Kidney (tissue), 14 donors: ENCODE data around the gene NSUN6. TPM values are rescaled to one million over a fixed set of nuclear protein-coding genes. Genes with fewer than 3 reads are reported as not detected.

Experiments
- DNase-seq, 5 donors: peaks; one replicate each; pipeline ENCODE4 v3.0.0-alpha.2; 2013 to 2020
- FAIRE-seq: peaks from 2 replicates; lab custom pipeline; 2012; peaks lifted over from hg19 to GRCh38; lab: Jason Lieb, UNC
- H3K27ac ChIP-seq, 2 donors: one replicate each; pipeline ENCODE4 v1.7.0; 2013; ENCODE audit warnings: low read depth in 2 of 2, low read length in 2 of 2, inconsistent platforms in 1 of 2
- H3K27me3 ChIP-seq: one replicate; pipeline ENCODE4 v1.7.1; 2013; ENCODE audit warnings: low read length, inconsistent platforms; ENCODE audit not compliant: control insufficient read depth, insufficient read depth
- H3K36me3 ChIP-seq, 3 donors: one replicate each; pipeline versions ENCODE4 v1.7.0 to v1.7.1; 2013; ENCODE audit warnings: low read length in 3 of 3, control low read depth in 1 of 3, inconsistent platforms in 1 of 3; ENCODE audit not compliant: insufficient read depth in 3 of 3, control insufficient read depth in 2 of 3
- H3K4me1 ChIP-seq, 3 donors: one replicate each; pipeline versions ENCODE4 v1.7.0 to v1.7.1; 2013; ENCODE audit warnings: low read length in 3 of 3, inconsistent platforms in 1 of 3, low read depth in 1 of 3; ENCODE audit not compliant: control insufficient read depth in 2 of 3, insufficient read depth in 2 of 3
- H3K4me3 ChIP-seq, 3 donors: one replicate each; pipeline versions ENCODE4 v1.7.0 to v1.8.1; 2013; ENCODE audit warnings: low read length in 3 of 3, control low read depth in 1 of 3, inconsistent platforms in 1 of 3
- H3K9ac ChIP-seq, 3 donors: one replicate each; pipeline versions ENCODE4 v1.7.0 to v1.7.1; 2013; ENCODE audit warnings: low read length in 3 of 3, control low read depth in 1 of 3, inconsistent platforms in 1 of 3
- H3K9me3 ChIP-seq, 3 donors: one replicate each; pipeline versions ENCODE4 v1.7.0 to v1.7.1; 2013; ENCODE audit warnings: low read length in 3 of 3, control low read depth in 1 of 3, inconsistent platforms in 1 of 3; ENCODE audit not compliant: control insufficient read depth in 2 of 3, insufficient read depth in 1 of 3
- intact Hi-C: fragments of 100-400 bp; cut with DNase I; formaldehyde crosslinking; loops from one replicate; pipeline ENCODE4 v1.11.1; 2022
- polyA plus RNA-seq: library from polyadenylated mRNA; stranded (reverse); fragments of 350-450 nt; fragmentation: Illumina TruSeq; extraction: RNeasy Lipid Tissue Mini Kit (QIAGEN cat#74804); gene quantifications from one replicate; pipeline ENCODE4 v1.2.3, GENCODE V29; 2014; ENCODE audit warnings: low read depth, low replicate concordance; ENCODE audit not compliant: insufficient read depth
- total RNA-seq: library from RNA; stranded (reverse); fragmentation: NEBNext Ultra II Directional; extraction: Animal tissue kit (Norgen Biotek cat#: 25700); gene quantifications from one replicate; pipeline ENCODE4 v1.2.1, GENCODE V29; 2021
- TF ChIP-seq, protein P1 (sequence below): IDR thresholded peaks from 3 replicates; pipeline ENCODE4 v1.5.1; 2012; ENCODE audit warnings: mild to moderate bottlenecking, moderate library complexity, borderline replicate concordance; ENCODE audit not compliant: insufficient read depth; ENCODE audit errors: extremely low read depth
- donor health status: control.
- donor health status: control.
- donor health status: control.
- donor health status: control.
- donor health status: control.
- donor health status: DM: yes; HTN: yes; CAD: no.
- donor health status: Normal renal cell carcinoma (clear cell type).

Gene NSUN6
- total and polyA plus RNA-seq, 2 donors from 2014 or later = 6.3 to 19.3 TPM

DNA sequence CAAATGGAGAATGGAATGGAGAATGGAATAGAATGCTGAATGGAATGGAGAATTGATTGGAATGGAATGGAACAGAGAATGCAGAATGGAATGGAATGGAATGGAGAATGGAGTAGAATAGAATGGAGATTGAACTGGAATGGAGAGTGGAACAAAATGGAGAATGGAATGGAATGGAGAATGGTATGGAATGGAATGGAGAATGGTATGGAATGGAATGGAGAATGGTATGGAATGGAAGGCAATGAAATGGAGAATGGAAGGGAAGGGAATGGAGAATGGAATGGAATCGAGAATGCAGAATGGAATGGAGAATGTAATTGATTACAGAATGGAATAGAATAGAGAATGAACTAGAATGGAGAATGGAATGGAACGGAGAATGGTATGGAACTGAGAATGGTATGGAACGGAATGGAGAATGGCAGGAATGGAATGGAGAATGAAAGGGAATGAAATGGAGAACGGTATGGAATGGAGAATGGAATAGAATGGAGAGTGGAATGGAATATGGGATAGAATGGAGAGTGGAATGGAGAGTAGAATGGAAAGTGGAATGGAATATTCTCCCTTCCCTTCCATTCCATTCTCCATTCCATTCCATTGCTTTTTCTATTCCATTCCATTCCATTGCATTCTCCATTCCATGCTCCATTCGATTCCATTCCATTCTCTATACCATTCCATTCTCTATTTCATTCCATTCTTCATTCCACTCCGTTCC is 88.2 kb downstream of the NSUN6 start:
- no peaks in the 10 kb centered on the region for H3K27me3 ChIP-seq
- H3K4me3 ChIP-seq = no peak overlapping the region
- H3K9ac ChIP-seq = no peak overlapping the region
- peaks cover 0 to 40% (median 5%) of the 10 kb centered on the region in 3 donors for H3K9me3 ChIP-seq
- no peak overlapping the region for H3K27ac ChIP-seq
- peaks cover 4 to 11% (median 5%) of the 10 kb centered on the region in 3 donors for H3K36me3 ChIP-seq
- no peaks in the 10 kb centered on the region for H3K4me1 ChIP-seq
- DNase-seq (no peak), FAIRE-seq (no peak)
- TF ChIP-seq, protein P1, sequence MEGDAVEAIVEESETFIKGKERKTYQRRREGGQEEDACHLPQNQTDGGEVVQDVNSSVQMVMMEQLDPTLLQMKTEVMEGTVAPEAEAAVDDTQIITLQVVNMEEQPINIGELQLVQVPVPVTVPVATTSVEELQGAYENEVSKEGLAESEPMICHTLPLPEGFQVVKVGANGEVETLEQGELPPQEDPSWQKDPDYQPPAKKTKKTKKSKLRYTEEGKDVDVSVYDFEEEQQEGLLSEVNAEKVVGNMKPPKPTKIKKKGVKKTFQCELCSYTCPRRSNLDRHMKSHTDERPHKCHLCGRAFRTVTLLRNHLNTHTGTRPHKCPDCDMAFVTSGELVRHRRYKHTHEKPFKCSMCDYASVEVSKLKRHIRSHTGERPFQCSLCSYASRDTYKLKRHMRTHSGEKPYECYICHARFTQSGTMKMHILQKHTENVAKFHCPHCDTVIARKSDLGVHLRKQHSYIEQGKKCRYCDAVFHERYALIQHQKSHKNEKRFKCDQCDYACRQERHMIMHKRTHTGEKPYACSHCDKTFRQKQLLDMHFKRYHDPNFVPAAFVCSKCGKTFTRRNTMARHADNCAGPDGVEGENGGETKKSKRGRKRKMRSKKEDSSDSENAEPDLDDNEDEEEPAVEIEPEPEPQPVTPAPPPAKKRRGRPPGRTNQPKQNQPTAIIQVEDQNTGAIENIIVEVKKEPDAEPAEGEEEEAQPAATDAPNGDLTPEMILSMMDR = no peak
- intact Hi-C loops = no loop called here

DNA sequence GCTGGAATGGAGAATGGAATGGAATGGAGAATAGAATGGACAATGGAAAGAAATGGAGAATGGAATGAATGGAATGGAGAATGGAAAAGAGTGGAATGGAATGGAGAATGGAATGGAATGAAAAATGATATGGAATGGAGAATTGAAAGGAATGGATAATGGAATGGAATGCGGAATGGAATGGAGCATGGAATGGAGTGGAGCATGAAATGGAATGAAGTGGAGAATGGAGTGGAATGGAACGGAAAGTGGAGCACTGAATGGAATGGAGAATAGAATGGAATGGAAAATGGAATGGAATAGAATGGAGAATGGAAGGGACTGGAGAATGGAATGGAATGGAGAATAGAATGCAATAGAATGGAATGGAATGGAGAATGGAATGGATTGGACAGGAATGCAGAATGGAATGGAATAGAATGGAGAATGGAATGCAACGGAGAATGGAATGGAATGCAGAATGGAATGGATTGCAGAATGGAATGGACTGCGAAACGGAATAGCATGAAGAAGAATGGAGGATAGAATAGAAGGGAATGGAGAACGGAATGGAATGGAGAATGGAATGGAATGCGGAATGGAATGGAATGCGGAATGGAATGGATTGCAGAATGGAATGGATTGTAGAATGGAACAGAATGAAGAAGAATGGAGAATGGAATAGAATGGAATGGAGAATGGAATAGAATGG is 89.4 kb downstream of the NSUN6 start:
- H3K36me3 ChIP-seq = peaks cover 6 to 12% (median 7%) of the 10 kb centered on the region in 3 donors

DNA sequence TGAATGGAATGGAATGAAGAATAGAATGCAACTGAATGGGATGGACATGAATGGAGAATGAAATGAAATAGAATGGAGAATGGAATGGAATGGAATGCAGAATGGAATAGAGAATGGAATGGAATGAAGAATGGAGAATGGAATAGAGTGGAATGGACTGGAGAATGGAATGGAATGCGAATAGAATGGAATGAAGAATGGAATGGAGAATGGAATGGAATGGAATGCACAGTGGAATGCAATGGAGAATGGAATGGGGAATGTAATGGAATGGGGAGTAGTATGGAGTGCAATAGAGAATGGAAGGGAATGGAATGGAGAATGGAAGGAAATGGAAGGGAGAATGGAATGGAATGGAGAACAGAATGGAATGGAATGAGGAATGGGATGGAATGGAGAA is 93.4 kb downstream of the NSUN6 start:
- Histone ChIP-seq H3K9ac (no peak overlapping the region), H3K4me3 (no peak overlapping the region), H3K4me1 (no peaks in the 10 kb centered on the region), H3K36me3 (peaks cover 10 to 23% (median 17%) of the 10 kb centered on the region in 3 donors), H3K27ac (no peak overlapping the region), H3K9me3 (peaks cover 0 to 16% (median 2%) of the 10 kb centered on the region in 3 donors), H3K27me3 (no peaks in the 10 kb centered on the region)
- FAIRE-seq (no peak), DNase-seq (no peak)
- TF ChIP-seq, protein P1 = no peak
- intact Hi-C loops = no loop called here

More for the DNA sequence above, 89.4 kb downstream of the NSUN6 start:
- intact Hi-C loops = no loop called here
- H3K9ac ChIP-seq = no peak overlapping the region
- H3K4me3 ChIP-seq = no peak overlapping the region
- no peak overlapping the region for H3K27ac ChIP-seq
- no peak for FAIRE-seq
- TF ChIP-seq, protein P1 = no peak
- no peaks in the 10 kb centered on the region for H3K4me1 ChIP-seq
- no peak for DNase-seq
- no peaks in the 10 kb centered on the region for H3K27me3 ChIP-seq
- peaks cover 0 to 36% (median 2%) of the 10 kb centered on the region in 3 donors for H3K9me3 ChIP-seq
